CD1c-positive myeloid dendritic cell (primary cell): Measurements from ENCODE around the gene LSM12.
A peak's percentile ranks its signal among the peaks of the same experiment; 100 is the strongest.
"Not testable (repeated sequence)": the region's sequence is repeated elsewhere in the genome, so short reads cannot be mapped to it uniquely, and the experiment has no call there.

Experiments used
- DNase-seq: peaks from one replicate; pipeline ENCODE4 v3.0.0-alpha.2; 2016; ENCODE audit errors: extremely low spot score

Gene LSM12

GRCh38 chr17:44066204-44066930, at the start of gene LSM12:
TSS of gene LSM12 (minus strand) at chr17:44066671. CDS start at chr17:44066587, 84 bp downstream.
- peak; percentile 97 for DNase-seq

GRCh38 chr17:44115585-44116415, 49.3 kb upstream of the LSM12 start:
- peak; percentile 40 for DNase-seq

- no peak for DNase-seq
Observed at GRCh38 chr17:44113868-44114840, 47.7 kb upstream of the LSM12 start.

- DNase-seq: no peak
Observed at GRCh38 chr17:44113382-44113781, 46.9 kb upstream of the LSM12 start.

- no peak for DNase-seq
Observed at GRCh38 chr17:44112284-44113280, 46.1 kb upstream of the LSM12 start.

GRCh38 chr17:44111777-44112176, 45.3 kb upstream of the LSM12 start:
- no peak for DNase-seq

GRCh38 chr17:44110823-44111633, 44.6 kb upstream of the LSM12 start:
- DNase-seq: peak; percentile 85

- DNase-seq: peak; percentile 14
Observed at GRCh38 chr17:44110011-44110686, 43.7 kb upstream of the LSM12 start.

- DNase-seq: no peak
Observed at GRCh38 chr17:44109312-44109630, 42.8 kb upstream of the LSM12 start.

- DNase-seq: no peak
Observed at GRCh38 chr17:44108440-44109311, 42.2 kb upstream of the LSM12 start.

- no peak for DNase-seq
Observed at GRCh38 chr17:44106801-44107200, 40.3 kb upstream of the LSM12 start.

GRCh38 chr17:44105941-44106340, 39.5 kb upstream of the LSM12 start:
- DNase-seq: no peak

- no peak for DNase-seq
Observed at GRCh38 chr17:44105483-44105882, 39.0 kb upstream of the LSM12 start.

- no peak for DNase-seq
Observed at GRCh38 chr17:44102849-44103622, 36.6 kb upstream of the LSM12 start.

GRCh38 chr17:44101858-44102257, 35.4 kb upstream of the LSM12 start:
- DNase-seq: not testable (repeated sequence)

- no peak for DNase-seq
Observed at GRCh38 chr17:44097110-44097958, 30.9 kb upstream of the LSM12 start.
